ENCODE data around the gene PCBD1. TPM values are rescaled to one million over a fixed set of nuclear protein-coding genes. Genes with fewer than 3 reads are reported as not detected.

The PCBD1 gene
- total RNA-seq, 1 donor from 2014 or later: 29.1 TPM

DNA sequence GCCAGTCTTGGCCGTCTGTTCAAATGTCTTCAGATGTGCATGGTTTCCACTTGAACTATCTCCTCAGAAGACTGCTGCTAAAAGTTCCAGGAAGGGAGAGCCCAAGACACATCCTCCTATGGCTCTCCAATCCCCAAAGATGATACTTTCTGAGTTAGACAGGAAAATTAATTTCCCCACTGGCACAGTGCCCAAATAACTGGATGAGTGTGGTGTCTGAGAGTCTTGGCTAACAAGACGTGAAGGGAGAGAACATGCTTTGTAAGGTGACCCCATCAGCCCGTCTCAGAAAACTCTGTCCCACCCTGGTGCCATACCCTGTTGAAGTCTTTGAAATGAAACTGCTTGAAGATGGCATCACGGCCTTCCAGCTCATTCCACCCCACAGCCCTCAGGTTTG lies 2.9 kb downstream of the PCBD1 start:
- TF ChIP-seq, protein P1, sequence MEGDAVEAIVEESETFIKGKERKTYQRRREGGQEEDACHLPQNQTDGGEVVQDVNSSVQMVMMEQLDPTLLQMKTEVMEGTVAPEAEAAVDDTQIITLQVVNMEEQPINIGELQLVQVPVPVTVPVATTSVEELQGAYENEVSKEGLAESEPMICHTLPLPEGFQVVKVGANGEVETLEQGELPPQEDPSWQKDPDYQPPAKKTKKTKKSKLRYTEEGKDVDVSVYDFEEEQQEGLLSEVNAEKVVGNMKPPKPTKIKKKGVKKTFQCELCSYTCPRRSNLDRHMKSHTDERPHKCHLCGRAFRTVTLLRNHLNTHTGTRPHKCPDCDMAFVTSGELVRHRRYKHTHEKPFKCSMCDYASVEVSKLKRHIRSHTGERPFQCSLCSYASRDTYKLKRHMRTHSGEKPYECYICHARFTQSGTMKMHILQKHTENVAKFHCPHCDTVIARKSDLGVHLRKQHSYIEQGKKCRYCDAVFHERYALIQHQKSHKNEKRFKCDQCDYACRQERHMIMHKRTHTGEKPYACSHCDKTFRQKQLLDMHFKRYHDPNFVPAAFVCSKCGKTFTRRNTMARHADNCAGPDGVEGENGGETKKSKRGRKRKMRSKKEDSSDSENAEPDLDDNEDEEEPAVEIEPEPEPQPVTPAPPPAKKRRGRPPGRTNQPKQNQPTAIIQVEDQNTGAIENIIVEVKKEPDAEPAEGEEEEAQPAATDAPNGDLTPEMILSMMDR (IDR thresholded peaks at IDR 0.05; ENCODE audit: partially characterized antibody, unreplicated experiment): no peak
- peaks cover 12% of the 10 kb centered on the region for H3K4me1 Mint-ChIP-seq (ENCODE audit: low read depth, unreplicated experiment)
- H3K27ac Mint-ChIP-seq (ENCODE audit: unreplicated experiment): no peak overlapping the region
- H3K4me3 Mint-ChIP-seq (ENCODE audit: unreplicated experiment): no peak overlapping the region
- peaks cover 9% of the 10 kb centered on the region for H3K36me3 Mint-ChIP-seq (ENCODE audit: unreplicated experiment)
- H3K27me3 Mint-ChIP-seq (ENCODE audit: unreplicated experiment): peaks cover 7% of the 10 kb centered on the region
- no peaks in the 10 kb centered on the region for H3K9me3 Mint-ChIP-seq (ENCODE audit: unreplicated experiment)
- DNase-seq: no peak

- Mint-ChIP-seq H3K9me3 (ENCODE audit: unreplicated experiment) (no peaks in the 10 kb centered on the region), H3K36me3 (ENCODE audit: unreplicated experiment) (peaks cover 9% of the 10 kb centered on the region), H3K4me3 (ENCODE audit: unreplicated experiment) (no peak overlapping the region), H3K4me1 (ENCODE audit: low read depth, unreplicated experiment) (peaks cover 9% of the 10 kb centered on the region), H3K27me3 (ENCODE audit: unreplicated experiment) (peaks cover 7% of the 10 kb centered on the region), H3K27ac (ENCODE audit: unreplicated experiment) (peak overlapping the region; percentile 2)
- no peak for DNase-seq
- TF ChIP-seq, protein P1 (IDR thresholded peaks at IDR 0.05; ENCODE audit: partially characterized antibody, unreplicated experiment): no peak
Measured at GRCh38 chr10:70884741-70885140, 3.6 kb downstream of the PCBD1 start.

- peaks cover 16% of the 10 kb centered on the region for H3K36me3 Mint-ChIP-seq (ENCODE audit: unreplicated experiment)
- peak; percentile 76 for DNase-seq
- peaks cover 15% of the 10 kb centered on the region for H3K4me1 Mint-ChIP-seq (ENCODE audit: low read depth, unreplicated experiment)
- H3K27me3 Mint-ChIP-seq (ENCODE audit: unreplicated experiment): peaks cover 3% of the 10 kb centered on the region
- no peaks in the 10 kb centered on the region for H3K9me3 Mint-ChIP-seq (ENCODE audit: unreplicated experiment)
- TF ChIP-seq, protein P1 (IDR thresholded peaks at IDR 0.05; ENCODE audit: partially characterized antibody, unreplicated experiment): peak; percentile 90
- no peak overlapping the region for H3K4me3 Mint-ChIP-seq (ENCODE audit: unreplicated experiment)
- H3K27ac Mint-ChIP-seq (ENCODE audit: unreplicated experiment): no peak overlapping the region
Measured at GRCh38 chr10:70880077-70880534, 8.3 kb downstream of the PCBD1 start.

- peaks cover 13% of the 10 kb centered on the region for H3K4me1 Mint-ChIP-seq (ENCODE audit: low read depth, unreplicated experiment)
Measured at GRCh38 chr10:70879207-70879606, 9.2 kb downstream of the PCBD1 start.

DNA sequence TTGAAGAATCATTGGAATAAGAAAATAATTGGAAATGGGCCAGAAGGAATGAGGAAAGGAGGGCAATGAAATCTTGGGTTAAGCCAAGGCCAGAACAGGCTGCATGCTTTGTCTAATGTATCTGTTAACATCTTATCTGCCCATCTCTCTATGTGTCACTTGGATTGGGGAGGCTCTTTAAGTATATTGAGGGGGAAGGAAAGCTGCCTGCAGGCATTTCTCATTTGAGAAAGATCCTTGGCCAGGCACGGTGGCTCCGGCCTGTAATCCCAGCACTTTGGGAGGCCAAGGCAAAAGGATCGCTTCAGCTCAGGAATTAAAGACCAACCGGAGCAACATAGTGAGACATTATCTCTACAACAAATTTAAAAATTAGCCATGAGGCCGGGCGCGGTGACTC lies 14.3 kb downstream of the PCBD1 start:
- peaks cover 6% of the 10 kb centered on the region for H3K4me1 Mint-ChIP-seq (ENCODE audit: low read depth, unreplicated experiment)
- no peak for DNase-seq
- peaks cover 2% of the 10 kb centered on the region for H3K27me3 Mint-ChIP-seq (ENCODE audit: unreplicated experiment)
- H3K27ac Mint-ChIP-seq (ENCODE audit: unreplicated experiment): no peak overlapping the region
- H3K9me3 Mint-ChIP-seq (ENCODE audit: unreplicated experiment): no peaks in the 10 kb centered on the region
- TF ChIP-seq, protein P1 (IDR thresholded peaks at IDR 0.05; ENCODE audit: partially characterized antibody, unreplicated experiment): no peak
- H3K4me3 Mint-ChIP-seq (ENCODE audit: unreplicated experiment): no peak overlapping the region
- H3K36me3 Mint-ChIP-seq (ENCODE audit: unreplicated experiment): peaks cover 14% of the 10 kb centered on the region

More at GRCh38 chr10:70879207-70879606, 9.2 kb downstream of the PCBD1 start:
- TF ChIP-seq, protein P1 (IDR thresholded peaks at IDR 0.05; ENCODE audit: partially characterized antibody, unreplicated experiment): no peak
- DNase-seq: no peak
- peaks cover 10% of the 10 kb centered on the region for H3K36me3 Mint-ChIP-seq (ENCODE audit: unreplicated experiment)
- no peaks in the 10 kb centered on the region for H3K9me3 Mint-ChIP-seq (ENCODE audit: unreplicated experiment)
- peak overlapping the region; percentile 15 for H3K27ac Mint-ChIP-seq (ENCODE audit: unreplicated experiment)
- peaks cover 2% of the 10 kb centered on the region for H3K27me3 Mint-ChIP-seq (ENCODE audit: unreplicated experiment)
- no peak overlapping the region for H3K4me3 Mint-ChIP-seq (ENCODE audit: unreplicated experiment)

Data from glutamatergic neuron (in vitro differentiated cells).